Measurements from ENCODE around the gene ARL6IP6.
A peak's percentile ranks its signal among the peaks of the same experiment; 100 is the strongest.
"Not testable (repeated sequence)": the region's sequence is repeated elsewhere in the genome, so short reads cannot be mapped to it uniquely, and the experiment has no call there.

Gene ARL6IP6

DNA sequence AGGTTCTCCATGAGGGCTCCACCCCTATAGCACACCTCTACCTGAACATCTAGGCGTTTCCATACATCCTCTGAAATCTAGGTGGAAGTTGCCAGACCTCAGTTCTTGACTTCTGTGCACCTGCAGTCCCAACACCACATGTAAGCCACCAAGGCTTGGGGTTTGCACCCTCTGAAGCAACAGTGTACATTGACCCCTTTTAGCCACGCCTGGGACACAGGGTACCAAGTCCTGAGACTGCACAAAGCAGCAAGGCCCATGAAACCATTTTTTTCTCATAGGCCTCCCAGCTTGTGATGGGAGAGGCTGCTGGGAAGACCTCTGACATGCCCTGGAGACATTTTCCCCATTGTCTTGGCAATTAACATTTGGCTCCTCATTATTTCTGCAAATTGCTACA, 20.0 kb downstream of the ARL6IP6 start:
- TF ChIP-seq ZNF350 (tag by site-specific recombination; IDR thresholded peaks at IDR 0.05) = no peak
- ChIA-PET CTCF (no interaction called here), POLR2A (no interaction called here)
- no peak overlapping the region for H3K4me3 ChIP-seq (ENCODE audit: low read depth, low read length)
- H3K36me3 ChIP-seq (ENCODE audit: control insufficient read depth in 2 of 2, insufficient read depth in 1 of 2, low read length in 2 of 2) = peaks cover 8 to 51% of the 10 kb centered on the region in 2 experiments
- H3K4me1 ChIP-seq (ENCODE audit: control insufficient read depth, insufficient read depth, low read length) = no peaks in the 10 kb centered on the region
- H3K9me3 ChIP-seq (ENCODE audit: control insufficient read depth, insufficient read depth, low read depth, low read length) = no peaks in the 10 kb centered on the region
- H3K27ac ChIP-seq (ENCODE audit: extremely low read depth, low read depth, low read length) = no peak overlapping the region

DNA sequence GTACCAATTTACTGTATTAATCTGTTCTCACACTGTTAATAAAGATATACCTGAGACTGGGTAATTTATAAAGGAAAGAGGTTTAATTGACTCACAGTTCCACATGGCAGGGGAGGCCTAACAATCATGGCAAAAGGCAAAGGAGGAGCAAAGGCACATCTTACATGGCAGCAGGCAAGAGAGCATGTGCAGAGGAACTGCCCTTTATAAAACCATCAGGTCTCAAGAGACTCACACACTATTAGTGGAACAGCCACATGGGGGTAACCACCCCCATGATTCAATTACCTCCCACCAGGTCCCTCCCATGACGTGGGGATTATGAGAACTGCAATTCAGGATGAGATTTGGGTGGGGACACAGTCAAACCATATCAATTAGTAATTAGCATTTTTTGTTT, 21.3 kb downstream of the ARL6IP6 start:
- H3K27ac ChIP-seq (ENCODE audit: extremely low read depth, low read depth, low read length); H3K9me3 ChIP-seq (ENCODE audit: control insufficient read depth, insufficient read depth, low read depth, low read length); H3K4me3 ChIP-seq (ENCODE audit: low read depth, low read length); POLR2A ChIA-PET; H3K4me1 ChIP-seq (ENCODE audit: control insufficient read depth, insufficient read depth, low read length): not testable (repeated sequence)
- CTCF ChIA-PET = interaction anchor here (0.9 to 1.1 kb wide), 2 partner anchors 14 to 17 kb away, joined by 4 to 5 read pairs; no protein-coding TSS in a partner anchor
- H3K36me3 ChIP-seq (ENCODE audit: control insufficient read depth in 2 of 2, insufficient read depth in 1 of 2, low read length in 2 of 2) = peaks cover 8 to 55% of the 10 kb centered on the region in 2 experiments
- TF ChIP-seq SETDB1 (IDR thresholded peaks at IDR 0.05; ENCODE audit: insufficient read length, low read length) = peak; percentile 67

DNA sequence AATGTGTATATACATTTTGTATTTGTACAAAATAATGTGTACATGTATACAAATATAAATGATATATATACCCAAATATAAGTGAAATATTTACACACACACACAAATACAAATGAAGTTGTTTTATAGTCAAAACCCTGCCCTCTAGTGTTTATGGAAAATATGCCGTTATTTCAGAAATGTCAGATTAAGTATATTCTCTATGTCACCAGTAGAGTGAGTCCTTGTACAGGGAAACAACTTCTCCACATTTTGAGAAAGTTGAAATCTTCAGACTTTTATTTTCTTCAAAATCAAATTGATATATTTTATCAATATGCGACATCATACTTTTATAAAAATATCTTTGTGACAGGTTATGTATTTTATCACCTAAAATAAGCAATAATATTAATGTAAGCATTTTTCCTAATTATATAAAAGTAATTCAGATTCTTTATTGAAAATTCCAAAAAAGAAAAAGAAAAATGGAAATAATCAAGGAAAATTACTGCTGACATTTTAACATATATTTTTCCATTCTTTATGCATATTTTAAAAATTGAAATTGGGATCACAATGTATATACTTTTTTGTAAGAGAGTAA, 22.4 kb downstream of the ARL6IP6 start:
- Histone ChIP-seq H3K36me3 (ENCODE audit: control insufficient read depth in 2 of 2, insufficient read depth in 1 of 2, low read length in 2 of 2) (peaks cover 8 to 51% of the 10 kb centered on the region in 2 experiments), H3K27ac (ENCODE audit: extremely low read depth, low read depth, low read length) (no peak overlapping the region), H3K4me1 (ENCODE audit: control insufficient read depth, insufficient read depth, low read length) (no peaks in the 10 kb centered on the region), H3K9me3 (ENCODE audit: control insufficient read depth, insufficient read depth, low read depth, low read length) (no peaks in the 10 kb centered on the region), H3K4me3 (ENCODE audit: low read depth, low read length) (no peak overlapping the region)
- TF ChIP-seq ZNF146 (tag by site-specific recombination; IDR thresholded peaks at IDR 0.05) (no peak), SP3 (tag by site-specific recombination; IDR thresholded peaks at IDR 0.05) (no peak), ZNF184 (tag by site-specific recombination; IDR thresholded peaks at IDR 0.05) (no peak), HOXA7 (CRISPR knock-in tag; IDR thresholded peaks at IDR 0.05; ENCODE audit: borderline replicate concordance) (no peak), ZNF214 (tag by site-specific recombination; IDR thresholded peaks at IDR 0.05; ENCODE audit: borderline replicate concordance) (no peak), ZNF416 (tag by site-specific recombination; IDR thresholded peaks at IDR 0.05) (no peak), ZNF654 (tag by site-specific recombination; IDR thresholded peaks at IDR 0.05; ENCODE audit: low read depth) (peak; percentile 51), ZNF558 (tag by site-specific recombination; IDR thresholded peaks at IDR 0.05) (0 out of 2 replicates have a peak, but pooled peaks have one; percentile 24)
- TF ChIP-seq, protein P1, sequence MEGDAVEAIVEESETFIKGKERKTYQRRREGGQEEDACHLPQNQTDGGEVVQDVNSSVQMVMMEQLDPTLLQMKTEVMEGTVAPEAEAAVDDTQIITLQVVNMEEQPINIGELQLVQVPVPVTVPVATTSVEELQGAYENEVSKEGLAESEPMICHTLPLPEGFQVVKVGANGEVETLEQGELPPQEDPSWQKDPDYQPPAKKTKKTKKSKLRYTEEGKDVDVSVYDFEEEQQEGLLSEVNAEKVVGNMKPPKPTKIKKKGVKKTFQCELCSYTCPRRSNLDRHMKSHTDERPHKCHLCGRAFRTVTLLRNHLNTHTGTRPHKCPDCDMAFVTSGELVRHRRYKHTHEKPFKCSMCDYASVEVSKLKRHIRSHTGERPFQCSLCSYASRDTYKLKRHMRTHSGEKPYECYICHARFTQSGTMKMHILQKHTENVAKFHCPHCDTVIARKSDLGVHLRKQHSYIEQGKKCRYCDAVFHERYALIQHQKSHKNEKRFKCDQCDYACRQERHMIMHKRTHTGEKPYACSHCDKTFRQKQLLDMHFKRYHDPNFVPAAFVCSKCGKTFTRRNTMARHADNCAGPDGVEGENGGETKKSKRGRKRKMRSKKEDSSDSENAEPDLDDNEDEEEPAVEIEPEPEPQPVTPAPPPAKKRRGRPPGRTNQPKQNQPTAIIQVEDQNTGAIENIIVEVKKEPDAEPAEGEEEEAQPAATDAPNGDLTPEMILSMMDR (tag by site-specific recombination; IDR thresholded peaks at IDR 0.05) = peak; percentile 61
- ChIA-PET POLR2A (no interaction called here), CTCF (interaction anchor here (0.6 to 1.1 kb wide), 4 partner anchors 15 to 1459 kb away, joined by 3 to 5 read pairs (median 4); no protein-coding TSS in a partner anchor)

DNA sequence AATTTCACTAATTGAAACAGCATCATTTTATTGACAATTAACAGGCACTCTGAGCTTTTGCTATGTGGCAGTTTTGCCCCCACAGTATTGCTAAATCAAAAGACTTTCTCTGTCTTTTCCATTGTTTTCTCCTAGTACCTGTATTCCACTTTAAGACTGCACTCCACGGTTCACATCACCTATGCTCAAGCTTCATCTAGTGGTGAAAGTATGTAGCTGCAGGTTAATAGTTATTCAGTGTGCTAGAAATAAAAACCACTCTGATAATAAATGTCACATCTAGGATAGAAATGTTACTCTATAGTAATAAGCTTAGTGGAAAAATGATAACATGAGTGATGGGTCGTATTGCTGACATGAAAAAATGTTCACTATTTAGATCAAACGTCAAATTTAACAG, 24.6 kb downstream of the ARL6IP6 start:
- H3K36me3 ChIP-seq (ENCODE audit: control insufficient read depth in 2 of 2, insufficient read depth in 1 of 2, low read length in 2 of 2) = peaks cover 11 to 31% of the 10 kb centered on the region in 2 experiments; a peak in 2 of 3 replicates
- H3K27ac ChIP-seq (ENCODE audit: extremely low read depth, low read depth, low read length) = no peak overlapping the region
- POLR2A ChIA-PET = no interaction called here
- no peaks in the 10 kb centered on the region for H3K9me3 ChIP-seq (ENCODE audit: control insufficient read depth, insufficient read depth, low read depth, low read length)
- no peak for TF ChIP-seq ZFP41 (tag by site-specific recombination; IDR thresholded peaks at IDR 0.05; ENCODE audit: borderline replicate concordance)
- TF ChIP-seq ZNF654 (tag by site-specific recombination; IDR thresholded peaks at IDR 0.05; ENCODE audit: low read depth) = peak; percentile 39
- no peaks in the 10 kb centered on the region for H3K4me1 ChIP-seq (ENCODE audit: control insufficient read depth, insufficient read depth, low read length)
- H3K4me3 ChIP-seq (ENCODE audit: low read depth, low read length) = no peak overlapping the region
- CTCF ChIA-PET = interaction anchor here (0.5 to 2.5 kb wide), 19 partner anchors 9 to 1633 kb away, joined by 3 to 14 read pairs (median 3); partner anchors contain the start of genes ARL6IP6 and PRPF40A

DNA sequence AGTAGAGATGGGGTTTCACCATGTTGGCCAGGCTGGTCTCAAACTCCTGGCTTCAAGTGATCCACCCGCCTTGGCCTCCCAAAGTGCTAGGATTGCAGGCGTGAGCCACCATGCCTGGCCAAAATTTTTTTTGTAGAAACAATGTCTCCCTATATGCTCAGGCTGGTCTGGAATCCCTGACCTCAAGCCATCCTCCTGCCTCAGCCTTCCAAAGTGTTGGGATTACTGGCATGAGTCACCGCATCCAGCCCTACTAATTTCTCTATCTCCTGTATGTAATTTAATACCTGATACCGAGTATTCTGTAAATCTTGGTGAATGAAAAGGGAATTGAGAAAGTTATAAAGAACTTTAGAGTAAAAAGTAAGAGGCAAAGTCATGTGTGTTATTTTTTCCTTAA, 29.3 kb downstream of the ARL6IP6 start:
- 0 out of 2 replicates have a peak, but pooled peaks have one; percentile 37 for TF ChIP-seq PRDM1 (tag by site-specific recombination; IDR thresholded peaks at IDR 0.05)
- H3K4me3 ChIP-seq (ENCODE audit: low read depth, low read length); H3K9me3 ChIP-seq (ENCODE audit: control insufficient read depth, insufficient read depth, low read depth, low read length); H3K27ac ChIP-seq (ENCODE audit: extremely low read depth, low read depth, low read length); H3K4me1 ChIP-seq (ENCODE audit: control insufficient read depth, insufficient read depth, low read length); POLR2A ChIA-PET: not testable (repeated sequence)
- CTCF ChIA-PET = interaction anchor here (0.9 kb wide), 1 partner anchor 572 kb away, joined by 4 read pairs; no protein-coding TSS in a partner anchor
- H3K36me3 ChIP-seq (ENCODE audit: control insufficient read depth in 2 of 2, insufficient read depth in 1 of 2, low read length in 2 of 2) = peaks cover 8 to 39% of the 10 kb centered on the region in 2 experiments
